Peyer's patch (tissue), 4 donors: ENCODE results near the gene HRC. TPM values are rescaled to one million over a fixed set of nuclear protein-coding genes. Genes with fewer than 3 reads are reported as not detected.
"Not testable (repeated sequence)": the region's sequence is repeated elsewhere in the genome, so short reads cannot be mapped to it uniquely, and the experiment has no call there.

Experiments
- DNase-seq, 3 donors: peaks; one replicate each; pipeline ENCODE4 v3.0.0-alpha.2; 2017 to 2019
- H3K27ac ChIP-seq, 4 donors: fragments of 200-600 bp; sonication (generic); one replicate each; pipeline ENCODE4 v1.5.1; 2016 to 2019
- H3K27me3 ChIP-seq, 2 donors: fragments of 200-600 bp; sonication (generic); one replicate each; pipeline ENCODE4 v1.5.1; 2019
- H3K36me3 ChIP-seq, 3 donors: fragments of 200-600 bp; sonication (generic); one replicate each; pipeline ENCODE4 v1.5.1; 2016 to 2019
- H3K4me1 ChIP-seq, 4 donors: fragments of 200-600 bp; sonication (generic); one replicate each; pipeline ENCODE4 v1.5.1; 2016 to 2019
- H3K4me3 ChIP-seq, 4 donors: fragments of 200-600 bp; sonication (generic); 1 replicate in 3 of 4; 2 replicates in 1 of 4; pipeline ENCODE4 v1.5.1; 2016 to 2019; ENCODE audit warnings: mild to moderate bottlenecking in 1 of 4
- H3K9me3 ChIP-seq, 4 donors: fragments of 200-600 bp; sonication (generic); one replicate each; pipeline ENCODE4 v1.5.1; 2016 to 2019; ENCODE audit warnings: mild to moderate bottlenecking in 1 of 4
- POLR2A ChIP-seq, 2 donors: fragments of 450-650 bp; IDR thresholded peaks; one replicate each; pipeline ENCODE4 v1.5.1; 2017; ENCODE audit warnings: antibody characterized with exemption in 2 of 2, mild to moderate bottlenecking in 2 of 2, moderate library complexity in 2 of 2
- total RNA-seq, 4 donors: library from RNA; depleted of rRNA; stranded (reverse); fragments of >200 nt; gene quantifications; one replicate each; pipeline ENCODE4 v1.1.0, GENCODE V29; 2016
- TF ChIP-seq, protein P1 (sequence below), 6 experiments: fragments of 450-650 bp in 4 of 6; fragments of 200-600 bp in 2 of 6; sonication (generic) in 1 of 6; IDR thresholded peaks; one replicate each; pipeline ENCODE4 v1.5.1; 2017 to 2019; ENCODE audit warnings: antibody characterized with exemption in 6 of 6, mild to moderate bottlenecking in 3 of 6, moderate library complexity in 1 of 6

The HRC gene
- total RNA-seq, 4 donors from 2014 or later = 0.35 to 0.76 (median 0.67) TPM; not detected in 1

DNA sequence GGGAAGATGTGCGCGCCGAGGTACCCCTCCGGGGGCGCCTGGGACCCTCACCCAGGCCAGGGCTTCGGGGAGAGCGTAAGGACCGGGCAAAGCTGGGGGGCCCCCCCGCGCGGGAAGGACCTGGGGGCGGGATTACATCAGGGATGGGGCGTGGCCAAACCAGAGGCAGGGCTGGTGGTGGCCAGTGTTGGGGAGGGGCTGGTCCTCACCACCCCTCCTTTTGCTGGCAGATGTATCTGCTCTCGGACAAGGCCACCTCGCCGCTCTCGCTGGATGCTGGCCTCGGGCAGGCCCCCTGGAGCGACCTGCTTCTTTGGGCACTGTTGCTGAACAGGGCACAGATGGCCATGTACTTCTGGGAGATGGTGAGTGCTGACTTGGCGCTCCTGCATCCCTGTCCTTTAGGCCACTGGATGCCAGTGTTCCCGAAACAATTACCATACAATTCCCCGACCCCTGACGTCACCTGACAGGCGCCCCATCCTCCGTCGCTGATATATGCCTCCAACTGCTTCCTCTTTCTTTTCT lies 27.7 kb upstream of the HRC start:
- Histone ChIP-seq H3K36me3 (peaks cover 0 to 47% (median 0%) of the 10 kb centered on the region in 3 donors), H3K4me3 (no peak overlapping the region), H3K4me1 (no peaks in the 10 kb centered on the region), H3K27me3 (no peaks in the 10 kb centered on the region), H3K9me3 (no peaks in the 10 kb centered on the region), H3K27ac (no peak overlapping the region)
- DNase-seq = no peak
- TF ChIP-seq, protein P1, sequence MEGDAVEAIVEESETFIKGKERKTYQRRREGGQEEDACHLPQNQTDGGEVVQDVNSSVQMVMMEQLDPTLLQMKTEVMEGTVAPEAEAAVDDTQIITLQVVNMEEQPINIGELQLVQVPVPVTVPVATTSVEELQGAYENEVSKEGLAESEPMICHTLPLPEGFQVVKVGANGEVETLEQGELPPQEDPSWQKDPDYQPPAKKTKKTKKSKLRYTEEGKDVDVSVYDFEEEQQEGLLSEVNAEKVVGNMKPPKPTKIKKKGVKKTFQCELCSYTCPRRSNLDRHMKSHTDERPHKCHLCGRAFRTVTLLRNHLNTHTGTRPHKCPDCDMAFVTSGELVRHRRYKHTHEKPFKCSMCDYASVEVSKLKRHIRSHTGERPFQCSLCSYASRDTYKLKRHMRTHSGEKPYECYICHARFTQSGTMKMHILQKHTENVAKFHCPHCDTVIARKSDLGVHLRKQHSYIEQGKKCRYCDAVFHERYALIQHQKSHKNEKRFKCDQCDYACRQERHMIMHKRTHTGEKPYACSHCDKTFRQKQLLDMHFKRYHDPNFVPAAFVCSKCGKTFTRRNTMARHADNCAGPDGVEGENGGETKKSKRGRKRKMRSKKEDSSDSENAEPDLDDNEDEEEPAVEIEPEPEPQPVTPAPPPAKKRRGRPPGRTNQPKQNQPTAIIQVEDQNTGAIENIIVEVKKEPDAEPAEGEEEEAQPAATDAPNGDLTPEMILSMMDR (IDR thresholded peaks at IDR 0.05) = no peak
- no peak for TF ChIP-seq POLR2A (IDR thresholded peaks at IDR 0.05)

DNA sequence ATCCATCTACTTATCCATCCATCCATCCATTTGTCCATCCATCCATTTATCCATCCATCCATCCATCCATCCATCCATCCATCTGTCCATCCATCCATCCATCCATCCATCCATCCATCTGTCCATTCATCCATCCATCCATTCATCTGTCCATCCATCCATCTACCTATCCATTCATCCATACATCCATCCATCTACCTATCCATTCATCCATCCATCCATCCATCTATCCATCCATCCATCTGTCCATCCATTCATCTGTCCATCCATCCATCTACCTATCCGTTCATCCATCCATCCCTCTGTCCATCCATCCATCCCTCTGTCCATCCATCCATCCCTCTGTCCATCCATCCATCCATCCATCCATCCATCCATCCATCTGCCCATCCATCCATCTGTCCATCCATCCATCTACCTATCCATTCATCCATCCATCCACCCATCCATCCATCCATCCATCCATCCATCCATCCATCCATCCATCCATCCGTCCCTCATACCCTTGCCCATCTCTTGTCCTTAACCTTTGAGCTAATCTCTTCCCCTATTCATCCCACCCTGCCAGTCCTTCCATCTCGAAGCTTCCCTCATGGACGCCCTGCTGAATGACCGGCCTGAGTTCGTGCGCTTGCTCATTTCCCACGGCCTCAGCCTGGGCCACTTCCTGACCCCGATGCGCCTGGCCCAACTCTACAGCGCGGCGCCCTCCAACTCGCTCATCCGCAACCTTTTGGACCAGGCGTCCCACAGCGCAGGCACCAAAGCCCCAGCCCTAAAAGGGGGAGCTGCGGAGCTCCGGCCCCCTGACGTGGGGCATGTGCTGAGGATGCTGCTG lies 27.0 kb upstream of the HRC start:
- H3K27me3 ChIP-seq, H3K4me3 ChIP-seq, H3K27ac ChIP-seq, H3K9me3 ChIP-seq, H3K4me1 ChIP-seq, DNase-seq: not testable (repeated sequence)
- peaks cover 0 to 48% (median 0%) of the 10 kb centered on the region in 3 donors for H3K36me3 ChIP-seq

DNA sequence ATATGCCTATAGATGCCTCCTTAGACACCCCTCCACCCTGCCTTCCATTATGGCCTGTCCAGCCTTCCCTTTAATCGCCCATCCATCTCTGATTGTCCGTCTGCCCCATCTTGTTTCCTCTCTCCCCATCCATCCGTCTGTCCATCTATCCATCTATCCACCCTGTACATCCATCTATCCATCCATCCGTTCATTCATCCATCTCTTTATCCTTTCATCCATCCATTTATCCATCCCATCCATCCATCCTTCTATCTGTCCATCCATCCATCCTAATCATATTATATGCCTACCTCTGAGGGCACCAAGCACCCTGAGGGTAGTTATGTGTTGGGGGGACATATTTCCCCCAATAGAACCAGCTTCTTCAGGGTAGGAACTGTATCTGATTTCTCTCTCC lies 25.5 kb upstream of the HRC start:
- Histone ChIP-seq H3K27me3 (no peaks in the 10 kb centered on the region), H3K4me3 (no peak overlapping the region), H3K9me3 (no peaks in the 10 kb centered on the region), H3K36me3 (peaks cover 0 to 38% (median 0%) of the 10 kb centered on the region in 3 donors), H3K4me1 (no peaks in the 10 kb centered on the region), H3K27ac (no peak overlapping the region)
- DNase-seq = no peak
- TF ChIP-seq, protein P1 (IDR thresholded peaks at IDR 0.05) = no peak
- TF ChIP-seq POLR2A (IDR thresholded peaks at IDR 0.05) = no peak

DNA sequence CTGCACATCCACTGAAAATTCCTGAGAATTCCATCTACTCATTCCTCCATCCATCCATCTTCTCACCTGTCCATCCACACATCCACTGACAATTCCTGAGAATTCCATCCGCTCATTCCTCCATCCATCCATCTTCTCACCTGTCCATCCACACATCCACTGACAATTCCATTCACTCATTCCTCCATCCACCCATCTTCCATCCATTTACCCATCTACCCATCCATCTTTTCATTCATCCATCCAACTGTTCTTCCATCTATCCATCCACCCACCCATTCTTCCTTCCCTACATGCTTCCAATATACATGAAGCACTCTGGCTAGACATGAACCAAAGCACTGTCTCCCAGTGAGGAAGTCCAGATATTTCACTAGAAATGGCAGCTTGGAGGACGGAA lies 18.0 kb upstream of the HRC start:
- Histone ChIP-seq H3K4me1 (peaks cover 0 to 13% (median 0%) of the 10 kb centered on the region in 4 donors), H3K27ac (no peak overlapping the region), H3K9me3 (no peaks in the 10 kb centered on the region), H3K36me3 (peaks cover 0 to 67% (median 0%) of the 10 kb centered on the region in 3 donors), H3K27me3 (no peaks in the 10 kb centered on the region), H3K4me3 (no peak overlapping the region)
- no peak for DNase-seq
- TF ChIP-seq, protein P1 (IDR thresholded peaks at IDR 0.05) = no peak
- no peak for TF ChIP-seq POLR2A (IDR thresholded peaks at IDR 0.05)

DNA sequence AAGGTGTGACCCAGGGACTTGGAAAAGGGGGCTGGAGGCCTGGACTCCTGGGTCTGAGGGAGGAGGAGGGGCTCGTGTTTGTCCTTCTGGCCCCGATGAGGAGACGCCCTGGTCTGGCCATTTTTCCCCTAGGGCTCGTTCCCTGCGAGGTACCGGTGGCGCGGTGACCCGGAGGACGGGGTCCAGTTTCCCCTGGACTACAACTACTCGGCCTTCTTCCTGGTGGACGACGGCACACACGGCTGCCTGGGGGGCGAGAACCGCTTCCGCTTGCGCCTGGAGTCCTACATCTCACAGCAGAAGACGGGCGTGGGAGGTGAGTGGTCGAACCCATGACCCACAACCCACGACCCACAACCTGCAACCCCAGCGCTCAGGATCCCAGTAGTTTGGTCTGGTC lies 13.2 kb upstream of the HRC start:
- DNase-seq = no peak
- no peak overlapping the region for H3K27ac ChIP-seq
- H3K4me1 ChIP-seq = peaks cover 0 to 29% (median 0%) of the 10 kb centered on the region in 4 donors
- H3K36me3 ChIP-seq = peaks cover 0 to 50% (median 0%) of the 10 kb centered on the region in 3 donors
- H3K27me3 ChIP-seq = no peaks in the 10 kb centered on the region
- no peak overlapping the region for H3K4me3 ChIP-seq
- no peak for TF ChIP-seq POLR2A (IDR thresholded peaks at IDR 0.05)
- TF ChIP-seq, protein P1 (IDR thresholded peaks at IDR 0.05) = no peak
- H3K9me3 ChIP-seq = no peaks in the 10 kb centered on the region

DNA sequence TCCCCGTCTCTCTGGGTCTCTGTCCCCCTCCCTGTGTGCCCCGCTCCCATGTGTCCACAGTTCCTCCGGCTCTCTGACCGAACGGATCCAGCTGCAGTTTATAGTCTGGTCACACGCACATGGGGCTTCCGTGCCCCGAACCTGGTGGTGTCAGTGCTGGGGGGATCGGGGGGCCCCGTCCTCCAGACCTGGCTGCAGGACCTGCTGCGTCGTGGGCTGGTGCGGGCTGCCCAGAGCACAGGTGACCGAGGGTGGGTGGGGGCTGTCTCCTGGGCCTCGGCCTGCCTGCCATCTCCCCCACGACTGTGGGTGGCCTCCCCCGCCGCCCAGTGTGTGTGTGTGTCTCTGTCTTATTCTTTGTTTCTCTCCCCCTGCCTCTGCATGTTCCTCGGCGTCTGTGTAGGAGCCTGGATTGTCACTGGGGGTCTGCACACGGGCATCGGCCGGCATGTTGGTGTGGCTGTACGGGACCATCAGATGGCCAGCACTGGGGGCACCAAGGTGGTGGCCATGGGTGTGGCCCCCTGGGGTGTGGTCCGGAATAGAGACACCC lies 12.7 kb upstream of the HRC start:
- Histone ChIP-seq H3K27ac (no peak overlapping the region), H3K36me3 (peaks cover 0 to 45% (median 0%) of the 10 kb centered on the region in 3 donors), H3K9me3 (no peaks in the 10 kb centered on the region), H3K4me1 (peaks cover 0 to 29% (median 0%) of the 10 kb centered on the region in 4 donors), H3K27me3 (no peaks in the 10 kb centered on the region), H3K4me3 (no peak overlapping the region)
- TF ChIP-seq, protein P1 (IDR thresholded peaks at IDR 0.05) = no peak
- TF ChIP-seq POLR2A (IDR thresholded peaks at IDR 0.05) = no peak
- no peak for DNase-seq
